BLaER1 (cell line): ENCODE results near the gene DCTN3.

Experiments used
- H3K27ac ChIP-seq: shearing (Covaris generic); formaldehyde crosslinking; 2 replicates; pipeline ENCODE4 v1.8.1; 2022
- H3K27me3 ChIP-seq: shearing (Covaris generic); formaldehyde crosslinking; 2 replicates; pipeline ENCODE4 v1.8.1; 2022
- H3K36me3 ChIP-seq: shearing (Covaris generic); formaldehyde crosslinking; 2 replicates; pipeline ENCODE4 v1.8.1; 2022
- H3K4me1 ChIP-seq: shearing (Covaris generic); formaldehyde crosslinking; 2 replicates; pipeline ENCODE4 v1.8.1; 2022
- H3K4me2 ChIP-seq: shearing (Covaris generic); formaldehyde crosslinking; 2 replicates; pipeline ENCODE4 v1.8.1; 2022
- H3K4me3 ChIP-seq: shearing (Covaris generic); formaldehyde crosslinking; 2 replicates; pipeline ENCODE4 v1.8.1; 2022
- H3K9ac ChIP-seq: shearing (Covaris generic); formaldehyde crosslinking; 2 replicates; pipeline ENCODE4 v1.8.1; 2022
- H3K9me3 ChIP-seq: shearing (Covaris generic); formaldehyde crosslinking; 2 replicates; pipeline ENCODE4 v1.8.1; 2022
- H4K20me1 ChIP-seq: shearing (Covaris generic); formaldehyde crosslinking; 2 replicates; pipeline ENCODE4 v1.8.1; 2022
- Cebpa-rat ChIP-seq: shearing (Covaris generic); IDR thresholded peaks from 2 replicates; pipeline ENCODE4 v1.8.1; 2022

DCTN3 gene

GRCh38 chr9:34620061-34620994 is at the start of gene DCTN3:
Gene DCTN3, minus strand, starts transcription at chr9:34620495. Its CDS starts 31 bp downstream, at chr9:34620464.
- Histone ChIP-seq H3K27ac (no peak within 1 kb of the TSS), H3K27me3 (peaks cover 71% of the 10 kb centered on the region), H3K36me3 (peaks cover 24% of the 10 kb centered on the region; the same call in 1 of the 2 replicates), H3K4me3 (peak within 1 kb of the TSS; percentile 74), H3K9me3 (peaks cover 37% of the 10 kb centered on the region), H3K4me2 (peak within 1 kb of the TSS; percentile 79), H3K4me1 (peaks cover 11% of the 10 kb centered on the region), H3K9ac (peak within 1 kb of the TSS; percentile 69), H4K20me1 (no peaks in the 10 kb centered on the region)
- TF ChIP-seq Cebpa-rat, result no peak

DNA sequence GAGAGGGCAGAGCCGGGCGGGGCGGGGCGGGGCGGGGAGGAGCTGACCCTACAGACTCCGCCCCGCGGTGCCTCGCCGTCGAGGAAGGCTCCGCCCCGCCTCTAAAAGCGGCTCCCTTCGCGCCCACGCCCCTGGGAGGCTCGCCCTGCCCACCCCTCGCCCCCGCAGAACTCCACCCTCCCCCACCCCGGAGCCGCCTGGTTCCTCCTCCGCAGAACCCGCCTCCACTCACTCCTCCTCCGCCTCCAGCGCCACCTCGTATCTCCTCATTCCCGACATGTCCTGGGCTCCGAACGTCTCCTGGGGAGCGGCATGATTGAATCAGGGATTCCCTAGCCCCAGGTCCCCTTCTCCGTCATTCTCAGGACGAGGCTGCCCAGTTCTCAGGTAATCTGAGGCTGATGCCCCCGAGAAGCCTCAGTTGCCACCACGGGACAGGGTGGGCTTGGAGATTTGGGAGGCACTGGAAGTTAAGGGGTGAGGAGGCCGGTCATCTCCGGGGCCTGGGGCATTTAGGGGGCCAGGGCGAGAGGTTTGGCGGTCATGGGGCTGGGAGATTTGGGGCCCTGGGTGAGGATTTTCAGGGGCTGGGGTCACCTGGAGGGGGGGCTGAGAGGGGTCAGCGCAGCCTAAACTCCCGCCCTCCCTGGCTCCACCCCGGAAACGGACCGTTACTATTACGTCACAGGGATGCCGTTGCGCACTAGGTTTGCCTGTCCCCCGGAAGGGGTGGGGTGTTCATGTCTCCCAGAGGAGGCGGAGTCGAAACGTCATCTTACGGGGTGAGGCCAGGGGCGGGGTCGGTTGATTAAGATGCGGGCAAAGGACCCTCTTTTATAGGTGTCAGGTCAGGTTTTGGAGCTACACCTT is 45.3 kb upstream of the DCTN3 start:
- H3K9ac ChIP-seq, result peak overlapping the region; percentile 73; the same call in 1 of the 2 replicates
- peak overlapping the region; percentile 98 for H3K4me2 ChIP-seq
- peaks cover 2% of the 10 kb centered on the region; the same call in 1 of the 2 replicates for H3K36me3 ChIP-seq
- no peak for TF ChIP-seq Cebpa-rat
- peaks cover 11% of the 10 kb centered on the region; the same call in 1 of the 2 replicates for H3K9me3 ChIP-seq
- H4K20me1 ChIP-seq, result no peaks in the 10 kb centered on the region
- no peaks in the 10 kb centered on the region for H3K27me3 ChIP-seq
- peak overlapping the region; percentile 30; the same call in 1 of the 2 replicates for H3K27ac ChIP-seq
- H3K4me3 ChIP-seq, result peak overlapping the region; percentile 68
- H3K4me1 ChIP-seq, result peaks cover 17% of the 10 kb centered on the region

DNA sequence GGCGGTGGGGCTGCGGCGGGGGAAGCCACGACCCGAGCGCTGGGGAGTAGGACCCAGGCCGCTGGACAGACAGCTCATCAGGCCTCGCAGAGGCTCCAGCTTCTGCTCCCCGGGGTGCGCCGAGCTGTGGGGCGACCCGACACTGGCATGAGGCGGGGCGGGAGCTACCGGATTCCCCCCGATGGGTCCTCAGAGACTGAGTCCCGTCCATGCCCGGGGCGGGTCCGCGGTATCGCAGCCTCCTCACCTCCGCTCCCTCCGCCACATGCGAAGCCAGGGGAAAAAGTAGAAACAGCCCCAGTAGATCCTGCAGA is 44.7 kb upstream of the DCTN3 start:
- Histone ChIP-seq H3K4me3 (peak overlapping the region; percentile 68), H3K27me3 (no peaks in the 10 kb centered on the region), H3K36me3 (peaks cover 8% of the 10 kb centered on the region; the same call in 1 of the 2 replicates), H3K4me2 (peak overlapping the region; percentile 98), H3K4me1 (peaks cover 17% of the 10 kb centered on the region), H3K27ac (no peak overlapping the region), H3K9me3 (peaks cover 5% of the 10 kb centered on the region; the same call in 1 of the 2 replicates), H3K9ac (peak overlapping the region; percentile 73), H4K20me1 (no peaks in the 10 kb centered on the region)
- TF ChIP-seq Cebpa-rat, result no peak

DNA sequence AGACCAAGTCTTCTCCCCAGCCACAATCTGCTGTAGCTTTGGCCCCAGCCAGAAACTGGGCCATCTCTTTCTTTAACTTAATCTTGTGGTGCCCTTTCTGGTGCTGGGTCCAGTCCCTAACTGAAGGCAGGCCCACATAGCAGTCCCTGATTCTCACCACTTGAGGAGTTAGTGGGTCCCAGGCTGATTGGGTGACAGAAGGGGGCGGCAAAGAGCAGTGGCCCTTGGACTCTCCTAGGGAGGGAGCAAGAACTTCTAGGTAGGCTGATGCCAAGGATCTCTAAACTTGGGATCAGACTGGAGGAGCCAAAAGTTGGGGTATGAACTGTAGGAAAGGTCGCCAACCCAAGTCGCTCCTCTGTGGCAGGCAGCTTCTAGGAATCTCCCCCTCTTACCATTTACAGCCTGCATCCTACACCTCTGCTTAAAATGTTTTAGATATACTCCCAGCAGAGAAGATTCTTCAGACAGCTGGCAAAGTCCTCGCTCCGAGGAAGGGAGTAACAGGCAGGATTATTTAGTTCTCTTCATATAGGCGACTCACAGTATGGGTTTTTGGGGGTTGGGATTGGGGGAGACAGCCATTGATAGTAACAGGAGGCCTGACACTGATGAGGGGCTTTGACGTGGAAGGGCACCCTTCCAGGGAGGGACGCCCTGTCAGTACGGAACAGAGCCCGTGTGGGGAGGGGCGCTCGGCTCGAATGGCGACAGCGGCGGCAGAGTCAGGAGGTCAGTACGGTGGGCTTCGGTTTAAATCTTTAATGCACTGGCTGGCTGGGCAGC is 44.2 kb upstream of the DCTN3 start:
- Histone ChIP-seq H3K36me3 (peaks cover 13% of the 10 kb centered on the region; the same call in 1 of the 2 replicates), H3K27me3 (0 out of 2 replicates have a peak, but pooled peaks cover 3% of the 10 kb centered on the region), H3K9me3 (0 out of 2 replicates have a peak, but pooled peaks cover under 1% of the 10 kb centered on the region), H3K4me2 (peak overlapping the region; percentile 98), H3K4me3 (peak overlapping the region; percentile 68), H3K4me1 (peaks cover 17% of the 10 kb centered on the region), H4K20me1 (no peaks in the 10 kb centered on the region), H3K9ac (peak overlapping the region; percentile 73), H3K27ac (no peak overlapping the region)
- no peak for TF ChIP-seq Cebpa-rat

GRCh38 chr9:34663303-34663605 is 43.0 kb upstream of the DCTN3 start:
- H3K27ac ChIP-seq, result no peak overlapping the region
- H3K9me3 ChIP-seq, result no peaks in the 10 kb centered on the region
- no peak overlapping the region for H3K4me2 ChIP-seq
- H3K27me3 ChIP-seq, result 0 out of 2 replicates have a peak, but pooled peaks cover 3% of the 10 kb centered on the region
- H3K4me1 ChIP-seq, result peaks cover 17% of the 10 kb centered on the region
- H3K4me3 ChIP-seq, result no peak overlapping the region
- H4K20me1 ChIP-seq, result no peaks in the 10 kb centered on the region
- no peak overlapping the region for H3K9ac ChIP-seq
- H3K36me3 ChIP-seq, result peaks cover 13% of the 10 kb centered on the region; the same call in 1 of the 2 replicates
- TF ChIP-seq Cebpa-rat, result no peak

DNA sequence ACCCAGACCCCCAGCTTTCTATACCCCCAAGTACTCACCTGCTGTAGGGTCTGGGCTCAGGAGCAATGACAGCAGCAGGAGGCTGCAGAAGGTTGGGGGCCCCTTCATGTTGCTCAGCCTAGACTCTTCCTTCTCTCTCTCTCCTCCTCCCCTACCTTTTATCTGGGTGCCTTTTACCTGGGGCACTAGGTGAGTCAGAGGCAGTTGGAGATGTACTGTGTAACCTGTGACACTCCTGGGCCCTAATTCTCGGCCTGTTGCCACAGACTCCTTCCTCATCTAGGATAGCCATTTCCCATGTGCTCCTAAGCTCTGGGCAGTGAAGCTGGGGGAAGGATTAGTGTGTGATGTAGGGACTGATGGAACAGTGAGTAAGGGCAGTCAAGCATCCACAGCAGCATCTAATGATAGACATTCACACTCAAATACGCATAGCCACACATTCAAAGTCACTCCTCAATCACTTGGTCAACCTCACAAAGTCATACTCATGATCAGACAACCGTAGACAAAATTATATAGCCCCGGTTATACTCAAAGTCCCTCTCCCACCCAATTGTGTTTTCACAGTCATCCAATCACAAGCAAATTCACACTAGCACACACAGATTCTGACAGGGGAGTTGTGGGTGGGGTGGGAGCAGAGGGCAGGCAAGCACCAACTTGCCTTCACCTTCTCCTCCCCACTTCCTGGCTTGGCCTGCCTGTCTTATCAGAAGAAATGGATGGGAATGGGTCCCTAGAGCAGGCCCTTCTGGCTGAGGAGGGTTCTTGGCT is 42.4 kb upstream of the DCTN3 start, which contains the start of gene CCL27:
Gene CCL27 (minus strand): TSS at position 132 of the 777 bp plus-strand sequence. CDS start 24 bp downstream, at position 108.
- Histone ChIP-seq H3K4me3 (no peak within 1 kb of the TSS), H3K4me2 (no peak within 1 kb of the TSS), H3K9me3 (no peaks in the 10 kb centered on the region), H3K27me3 (0 out of 2 replicates have a peak, but pooled peaks cover 3% of the 10 kb centered on the region), H3K27ac (no peak within 1 kb of the TSS), H4K20me1 (no peaks in the 10 kb centered on the region), H3K4me1 (peaks cover 17% of the 10 kb centered on the region), H3K36me3 (peaks cover 13% of the 10 kb centered on the region; the same call in 1 of the 2 replicates), H3K9ac (no peak within 1 kb of the TSS)
- TF ChIP-seq Cebpa-rat, result no peak

GRCh38 chr9:34659592-34660253 is 39.4 kb upstream of the DCTN3 start:
- peaks cover 5% of the 10 kb centered on the region for H3K4me1 ChIP-seq
- no peak overlapping the region for H3K4me3 ChIP-seq
- no peak overlapping the region for H3K9ac ChIP-seq
- no peaks in the 10 kb centered on the region for H3K9me3 ChIP-seq
- H3K4me2 ChIP-seq, result no peak overlapping the region
- no peak overlapping the region for H3K27ac ChIP-seq
- H3K36me3 ChIP-seq, result peaks cover 13% of the 10 kb centered on the region; the same call in 1 of the 2 replicates
- 0 out of 2 replicates have a peak, but pooled peaks cover 3% of the 10 kb centered on the region for H3K27me3 ChIP-seq
- H4K20me1 ChIP-seq, result no peaks in the 10 kb centered on the region
- no peak for TF ChIP-seq Cebpa-rat

- Histone ChIP-seq H3K9me3 (no peaks in the 10 kb centered on the region), H3K4me2 (no peak overlapping the region), H3K27ac (no peak overlapping the region), H3K4me1 (peaks cover 2% of the 10 kb centered on the region), H3K9ac (no peak overlapping the region), H3K36me3 (peaks cover 13% of the 10 kb centered on the region; the same call in 1 of the 2 replicates), H3K4me3 (no peak overlapping the region), H4K20me1 (no peaks in the 10 kb centered on the region), H3K27me3 (0 out of 2 replicates have a peak, but pooled peaks cover 3% of the 10 kb centered on the region)
- TF ChIP-seq Cebpa-rat, result no peak
Observed at GRCh38 chr9:34658461-34658860, 38.2 kb upstream of the DCTN3 start.
